HL-60/S4 treated with phorbol 12-myristate 13-acetate at 8.2 ng/mL for 4 days and 3 days (cell line): ENCODE results near the gene AATK.

Experiments used
- in situ Hi-C: fragments of 300-500 bp; cut with MboI; formaldehyde crosslinking; loops from 2 replicates; pipeline ENCODE4 v1.15.0; 2022; ENCODE audit warnings: low sequenced_read_pairs

AATK gene

DNA sequence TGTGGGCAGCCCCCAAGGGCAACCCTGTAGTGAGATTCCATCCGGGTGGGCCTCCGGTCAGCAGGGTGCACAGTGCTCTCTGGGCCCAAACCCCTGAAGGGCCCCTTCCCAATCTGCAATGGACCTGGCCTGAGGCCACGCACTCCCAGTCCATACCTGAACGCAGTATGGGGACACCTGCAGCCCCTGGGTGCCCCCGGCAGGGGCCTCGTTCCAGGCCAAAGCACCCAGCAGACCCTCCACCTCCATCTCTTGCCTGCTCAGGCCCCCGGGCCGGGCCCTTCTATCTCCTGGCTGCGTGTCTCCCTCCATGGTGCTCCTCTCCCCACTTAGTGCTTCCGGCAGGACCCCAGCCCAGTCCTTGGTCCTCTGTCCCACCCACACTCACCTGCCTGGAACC lies 17.3 kb upstream of the AATK start:
- in situ Hi-C loops: no loop called here

DNA sequence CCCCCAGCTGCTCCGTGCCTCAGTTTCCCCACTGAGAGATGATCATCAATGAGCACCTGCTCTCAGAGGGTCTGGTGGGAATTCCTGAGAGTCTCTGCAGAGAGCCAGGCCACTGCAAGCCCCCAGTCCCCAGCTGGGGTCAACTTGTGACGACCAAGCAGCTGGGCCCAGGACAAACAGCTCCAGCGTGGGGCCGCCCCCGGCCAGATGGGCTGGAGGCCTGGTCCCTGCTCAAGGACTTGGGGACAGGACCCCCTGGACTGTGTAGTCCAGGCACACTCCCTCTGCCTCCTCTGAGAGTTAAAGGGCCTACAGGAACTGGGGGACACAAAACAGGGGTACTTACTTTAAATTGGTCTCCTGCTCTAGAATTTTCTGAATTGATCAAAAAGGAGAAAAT lies 16.6 kb upstream of the AATK start:
- in situ Hi-C loops: no loop called here

DNA sequence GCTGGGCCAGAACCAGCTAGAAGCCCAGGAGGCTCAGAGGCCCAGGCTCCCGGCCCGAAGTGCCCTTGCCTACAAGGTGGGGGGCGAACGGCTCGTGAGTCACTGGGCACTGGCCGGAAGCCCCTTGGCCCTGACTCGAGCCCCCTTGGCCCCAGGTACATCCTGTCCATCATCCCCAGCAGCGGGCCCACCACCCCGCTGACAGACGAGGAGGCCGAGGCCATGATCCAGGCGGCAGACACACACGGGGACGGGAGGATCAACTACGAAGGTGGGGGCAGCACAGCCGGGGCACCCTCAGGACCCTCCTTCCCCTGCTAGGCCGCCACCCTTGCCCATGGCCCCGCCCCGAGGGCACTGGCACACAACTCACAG lies 15.8 kb upstream of the AATK start:
- in situ Hi-C loops: no loop called here

DNA sequence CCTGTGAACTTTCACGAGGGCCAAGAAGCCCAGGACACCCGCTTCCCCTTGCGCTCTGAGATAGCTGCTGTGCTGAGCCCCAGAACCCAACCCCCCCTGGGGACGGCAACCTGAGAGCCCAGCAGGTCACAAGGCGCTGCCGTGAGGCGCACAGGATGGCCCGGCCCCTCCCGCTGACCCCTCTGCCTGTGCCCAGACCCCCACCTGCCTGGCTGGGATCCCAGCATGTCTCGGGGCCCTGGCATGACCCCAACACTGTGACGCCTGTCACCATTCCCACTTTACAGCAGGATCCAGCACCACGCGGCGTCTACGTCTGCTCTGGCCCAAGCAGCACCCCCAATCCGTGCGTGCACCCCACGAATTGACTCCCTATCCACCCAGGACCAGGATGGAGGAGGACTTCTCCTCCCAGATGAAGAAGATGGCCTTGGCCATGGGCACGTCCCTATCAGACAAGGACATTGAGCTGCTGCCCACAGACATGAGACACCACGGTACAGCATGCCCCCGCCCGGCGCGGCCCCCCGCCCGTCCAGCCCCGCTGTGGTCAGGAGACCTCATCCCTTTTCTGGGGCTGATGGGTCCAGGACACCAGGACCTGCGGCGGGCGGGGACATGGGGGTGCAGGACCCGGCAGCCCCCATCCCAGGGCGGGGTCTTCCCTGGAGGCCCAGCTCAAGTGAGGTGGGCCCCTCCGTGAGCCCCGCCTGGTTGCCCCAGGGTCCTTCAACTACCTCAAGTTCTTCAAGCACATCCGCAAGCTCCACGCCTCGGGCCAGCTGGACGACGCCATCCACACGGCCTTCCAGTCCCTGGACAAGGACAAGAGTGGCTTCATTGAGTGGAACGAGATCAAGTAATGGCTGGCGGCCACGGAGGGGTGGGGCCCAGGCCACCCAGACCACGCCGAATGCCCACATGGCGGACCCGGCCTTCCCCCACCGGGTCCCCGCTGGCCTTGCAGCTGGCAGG lies 15.1 kb upstream of the AATK start:
- in situ Hi-C loops: no loop called here

DNA sequence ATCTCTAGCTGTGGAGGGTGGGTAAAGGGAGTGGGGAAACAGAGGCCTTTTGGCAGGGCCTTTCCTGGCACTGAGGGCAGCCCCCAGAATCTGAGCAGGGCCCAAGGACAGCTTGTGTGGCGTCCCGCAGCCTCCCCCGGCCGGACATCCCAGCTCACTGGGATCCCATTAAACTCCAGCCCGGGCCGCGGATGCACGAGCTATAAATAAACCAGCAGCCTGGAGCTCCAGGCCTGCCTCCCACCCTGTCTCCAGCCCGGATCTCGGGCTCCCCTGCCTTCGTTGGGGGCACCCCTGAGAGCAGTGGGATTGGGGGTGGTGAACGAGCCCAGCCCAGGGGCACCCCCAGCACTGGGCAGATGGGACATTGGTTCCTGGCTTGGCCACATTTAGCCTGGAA lies 13.8 kb upstream of the AATK start:
- in situ Hi-C loops: no loop called here

DNA sequence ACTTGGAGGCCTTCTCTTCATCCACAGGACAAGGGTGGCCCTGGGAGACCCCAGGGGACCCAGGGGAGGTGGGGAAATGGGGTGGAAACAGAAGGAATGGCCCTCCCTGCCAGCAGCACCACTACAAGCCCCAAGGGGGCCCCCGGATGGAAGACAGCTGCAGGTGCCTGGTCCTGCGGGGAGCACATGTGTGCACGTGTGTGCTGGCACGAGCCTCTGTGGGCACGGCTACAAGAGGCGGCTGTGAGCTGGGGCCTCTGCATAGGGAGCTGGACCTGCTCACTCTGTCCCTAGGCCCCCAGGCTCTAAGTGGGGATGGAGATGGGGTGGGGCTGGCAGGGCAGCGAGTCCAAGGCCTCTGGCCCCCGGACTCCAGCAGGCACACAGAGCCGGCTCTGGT lies 13.2 kb upstream of the AATK start:
- in situ Hi-C loops: no loop called here

DNA sequence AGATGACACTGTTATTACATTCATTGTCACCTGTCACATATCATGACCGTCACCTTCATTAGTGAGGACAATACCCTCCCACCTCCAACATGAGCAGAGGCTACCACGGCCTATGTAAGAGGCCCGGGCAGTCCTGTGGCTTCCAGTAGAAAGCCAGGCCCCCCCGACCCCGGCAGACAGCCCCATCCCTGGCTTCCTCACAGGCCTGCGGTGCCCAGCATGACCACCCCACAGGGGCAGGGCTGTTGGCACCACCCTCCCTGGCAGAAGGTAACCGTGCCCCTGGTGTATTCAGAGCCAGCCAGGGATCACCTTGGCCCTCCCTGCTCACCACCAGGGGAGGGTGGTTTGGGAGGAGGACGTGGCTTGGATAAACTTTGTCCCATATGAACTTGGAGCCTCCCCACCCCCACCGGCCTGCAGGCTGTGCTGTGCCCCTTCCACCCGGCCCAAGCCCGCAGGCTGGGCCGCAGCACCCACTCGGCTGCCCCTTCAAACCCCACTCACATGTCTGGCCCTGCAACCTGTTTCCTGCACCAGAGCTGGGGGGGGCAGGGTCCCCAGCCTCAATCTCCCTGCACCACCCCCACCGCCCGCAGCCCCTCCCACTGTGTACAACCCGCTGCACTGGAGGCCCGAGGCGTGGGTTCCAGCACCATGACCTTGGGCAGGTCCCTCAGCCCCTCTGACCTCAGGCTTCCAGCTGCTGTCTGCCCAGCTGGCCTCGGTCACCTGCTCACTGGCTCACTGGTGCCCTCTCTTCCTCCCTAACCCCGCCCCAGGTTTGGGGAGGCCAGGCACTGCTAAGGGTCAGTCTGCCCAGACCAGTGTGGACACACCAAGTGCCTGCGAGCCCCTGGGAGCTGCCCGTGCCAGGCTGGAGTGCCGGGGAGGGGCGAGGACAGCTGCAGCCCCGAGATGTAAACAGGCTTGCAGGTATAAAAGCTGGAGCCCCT lies 12.4 kb upstream of the AATK start:
- in situ Hi-C loops: no loop called here

DNA sequence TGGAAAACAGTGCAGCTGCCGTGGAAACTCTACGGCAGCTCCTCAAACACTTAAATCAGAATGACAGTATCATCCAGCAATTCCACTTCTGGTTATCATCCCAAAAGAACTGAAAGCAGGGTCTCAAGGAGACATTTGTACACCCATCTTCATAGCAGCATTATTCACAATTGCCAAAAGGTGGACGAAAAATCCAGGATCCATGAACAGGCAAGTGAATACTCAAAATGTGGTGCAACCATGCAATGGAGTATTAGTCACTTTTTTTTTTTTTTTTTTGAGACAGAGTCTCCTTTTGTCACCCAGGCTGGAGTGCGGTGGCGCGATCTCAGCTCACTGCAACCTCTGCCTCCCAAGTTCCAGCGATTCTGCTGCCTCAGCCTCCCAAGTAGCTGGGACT lies 10.6 kb upstream of the AATK start:
- in situ Hi-C loops: no loop called here

DNA sequence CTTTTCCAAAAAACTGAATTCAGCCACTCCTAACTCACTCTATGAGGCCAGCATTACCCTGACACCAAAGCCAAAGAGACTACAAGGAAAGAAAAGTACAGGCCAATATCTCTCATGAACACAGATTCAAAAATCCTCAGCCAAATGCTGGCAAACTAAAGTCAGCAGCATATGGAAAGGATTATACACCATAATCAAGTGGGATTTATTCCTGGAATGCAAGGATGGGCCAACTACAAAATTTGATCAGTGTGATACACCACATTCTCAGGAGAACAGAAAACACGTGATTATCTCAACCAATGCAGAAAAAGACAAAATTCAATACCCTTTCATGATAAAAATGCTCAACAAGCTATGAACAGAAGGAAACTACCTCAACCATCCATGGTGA lies 7.7 kb upstream of the AATK start:
- in situ Hi-C loops: no loop called here

DNA sequence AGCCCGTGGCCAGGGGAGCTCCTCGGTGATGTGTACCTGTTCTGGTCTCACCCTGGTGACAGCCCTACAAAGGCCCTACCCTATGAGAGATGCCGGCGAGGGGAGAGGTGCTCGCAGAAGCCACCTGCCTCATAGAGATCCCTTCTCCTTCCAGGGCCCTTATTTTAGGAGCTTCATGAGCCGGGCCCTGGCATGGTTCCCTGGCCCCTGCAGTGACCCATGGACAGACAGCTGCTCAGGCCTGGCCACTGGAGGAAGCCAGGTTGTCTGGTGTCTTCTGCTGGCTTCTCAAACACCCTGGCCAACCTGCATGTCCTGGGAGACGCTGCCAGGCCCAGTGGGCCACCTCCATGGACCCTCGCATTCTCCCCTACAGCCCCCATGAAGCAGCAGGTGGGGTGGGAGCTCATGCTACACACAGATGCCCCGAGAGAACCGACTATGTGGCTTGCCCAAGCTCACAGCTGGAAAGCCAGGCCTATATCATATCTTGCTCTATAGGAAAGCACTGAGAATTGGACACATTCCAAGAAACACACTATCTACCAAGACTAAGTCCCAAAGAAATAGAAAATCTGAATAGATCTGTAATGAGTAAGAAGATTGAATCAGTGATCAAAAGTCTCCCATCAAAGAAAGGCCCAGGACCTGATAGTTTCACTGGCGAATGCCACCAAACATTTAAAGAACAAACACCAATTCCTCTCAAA lies 7.2 kb upstream of the AATK start:
- in situ Hi-C loops: no loop called here

DNA sequence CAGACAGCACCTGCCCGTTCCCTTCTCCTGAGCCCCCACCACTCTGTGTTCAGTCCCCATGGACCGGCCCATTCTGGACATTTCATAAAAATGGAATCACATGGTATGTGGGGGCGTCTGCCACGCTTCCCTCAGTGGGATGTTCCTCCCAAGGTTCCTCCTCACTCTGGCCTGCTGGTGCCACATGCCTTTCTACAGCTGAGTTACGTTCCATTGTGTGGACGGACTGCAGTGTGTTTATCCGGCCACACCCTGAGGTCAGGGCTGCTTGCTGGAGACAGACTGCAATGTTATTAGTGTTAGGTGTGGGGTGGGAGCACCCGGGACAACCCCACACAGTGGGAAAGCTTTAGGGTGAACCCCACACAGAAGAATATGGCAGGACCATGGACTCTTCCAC lies 5.9 kb upstream of the AATK start:
- in situ Hi-C loops: no loop called here

DNA sequence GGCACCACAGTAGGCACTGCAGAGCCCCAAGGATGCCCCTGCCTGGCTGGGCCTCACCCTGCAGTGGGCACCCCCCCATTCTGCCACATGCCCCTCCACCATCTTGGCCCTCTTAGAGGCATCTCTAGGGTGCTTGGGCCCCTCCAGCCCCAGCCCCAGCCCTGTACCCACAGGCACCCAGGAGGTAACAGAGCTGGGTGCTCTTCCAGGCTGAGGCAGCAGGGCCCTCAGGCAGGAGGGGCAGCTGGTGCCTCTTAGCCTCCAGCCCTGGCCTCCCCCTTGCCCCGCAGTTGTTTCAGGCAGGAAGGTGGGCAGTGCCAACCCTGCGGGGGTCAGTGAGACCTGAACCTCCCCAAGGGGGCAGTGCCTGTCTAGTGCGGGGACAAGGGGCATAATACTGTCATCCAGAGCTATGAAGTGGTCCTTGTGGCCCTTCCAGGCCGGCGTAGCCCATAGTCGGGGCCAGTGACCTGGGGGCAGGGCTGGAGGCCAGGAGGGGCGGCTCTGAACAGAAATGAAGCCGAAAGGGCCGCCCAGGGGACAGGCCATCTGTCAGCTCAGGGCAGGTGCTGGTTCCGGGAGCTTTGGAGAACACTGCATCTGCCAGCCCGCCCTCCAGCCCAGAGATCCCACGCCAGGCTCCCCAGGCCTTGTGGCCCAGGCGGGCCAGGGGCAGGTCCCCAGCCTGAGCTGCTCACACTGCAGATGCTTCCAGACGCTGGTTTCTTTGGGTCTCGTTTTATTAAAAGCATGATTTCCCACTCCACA lies 4.9 kb upstream of the AATK start:
- in situ Hi-C loops: no loop called here

DNA sequence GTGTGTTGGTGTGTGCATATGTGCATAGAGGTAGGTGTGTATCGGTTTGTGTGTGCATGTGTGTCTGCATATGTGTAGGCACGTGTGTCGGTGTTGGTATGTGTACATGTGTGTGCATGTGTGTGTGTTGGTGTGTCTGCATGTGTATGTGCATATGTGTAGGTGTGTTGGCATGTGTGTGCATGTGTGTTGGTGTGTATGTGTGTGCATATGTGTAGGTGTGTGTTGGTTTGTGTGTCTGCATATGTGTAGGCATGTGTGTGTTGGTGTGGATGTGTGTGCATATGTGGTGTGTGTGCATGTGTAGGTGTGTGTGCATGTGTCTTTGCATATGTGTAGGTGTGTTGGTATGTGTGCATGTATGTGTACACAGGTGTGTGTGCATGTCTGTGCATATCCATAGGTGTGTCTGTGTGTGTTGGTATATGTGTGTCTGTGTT lies 3.9 kb upstream of the AATK start:
- in situ Hi-C loops: no loop called here

DNA sequence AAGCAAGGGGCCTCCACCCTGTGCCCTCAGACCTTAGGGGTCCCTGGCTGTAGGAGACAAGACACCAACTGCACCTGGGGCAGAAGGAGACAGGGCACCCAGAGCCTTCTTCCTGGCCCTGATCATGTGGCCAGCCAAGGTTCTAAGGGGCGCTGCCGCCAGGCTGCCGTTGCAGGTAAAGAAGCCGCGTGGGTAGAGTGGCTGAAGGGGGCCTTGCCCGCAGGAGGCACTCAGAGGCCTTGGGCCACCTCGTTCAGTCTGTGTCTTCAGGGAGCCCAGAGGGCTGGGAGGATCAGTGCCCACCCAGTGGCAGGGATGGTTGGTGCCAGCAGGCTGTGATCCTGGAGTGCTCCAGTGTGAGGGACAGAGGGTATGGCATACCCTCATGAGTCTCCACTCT lies 1.6 kb upstream of the AATK start:
- in situ Hi-C loops: no loop called here

DNA sequence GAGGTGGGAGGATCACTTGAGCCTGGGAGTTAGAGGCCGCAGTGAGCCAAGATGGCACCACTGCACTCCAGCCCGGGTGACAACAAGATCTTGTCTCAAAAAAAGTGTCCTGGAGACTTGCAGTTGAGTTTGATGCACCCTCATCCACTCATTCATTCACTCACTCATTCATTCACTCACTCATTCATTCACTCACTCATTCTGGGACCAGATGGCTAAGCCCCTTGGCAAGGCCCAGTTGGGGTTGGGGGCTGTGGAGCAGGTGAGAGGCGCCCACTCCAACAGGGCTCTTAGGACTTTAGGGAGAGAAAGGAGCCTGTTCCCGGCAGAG lies 1.1 kb upstream of the AATK start:
- in situ Hi-C loops: no loop called here

DNA sequence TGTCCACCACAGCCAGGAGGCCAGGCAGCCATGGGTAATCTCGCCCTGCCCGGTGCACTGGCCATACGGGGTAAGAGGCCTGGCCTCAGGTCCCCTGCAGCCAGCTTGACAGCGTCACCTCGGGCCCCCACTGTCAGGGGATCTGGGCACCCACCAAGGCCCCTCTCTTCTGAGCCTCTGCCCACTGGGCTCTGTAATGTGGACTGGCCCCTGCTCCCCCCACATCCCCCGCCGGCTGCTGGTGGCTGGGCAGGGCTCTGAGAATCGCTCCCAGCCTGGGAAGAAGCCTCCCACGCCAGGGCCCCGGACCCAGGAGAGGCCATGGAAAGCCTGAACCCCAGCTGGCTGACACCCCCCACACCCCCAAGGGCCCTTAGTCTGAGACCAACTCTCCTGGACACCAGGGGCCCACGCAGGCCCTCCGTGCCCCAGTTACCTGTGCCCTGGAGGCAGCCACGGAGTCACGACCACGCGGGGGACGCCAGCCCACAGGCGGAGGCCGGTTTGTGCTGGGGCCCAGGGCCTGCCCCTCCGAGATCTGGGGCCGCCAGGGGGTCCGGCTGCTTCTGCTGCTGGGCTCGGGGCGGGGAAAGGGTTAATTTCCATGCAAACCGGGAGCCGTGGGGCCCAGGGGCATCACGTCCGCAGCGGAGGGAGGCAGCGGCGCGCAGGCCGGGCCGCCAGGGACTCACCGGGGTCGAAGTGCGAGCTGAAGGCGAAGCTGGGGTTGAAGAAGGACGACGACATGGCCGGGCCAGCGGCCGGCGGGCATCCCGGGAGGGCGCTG lies 582 bp downstream of the AATK start, which contains the start of gene PVALEF:
PVALEF (plus strand) TSS at position 262 of the 787 bp plus-strand sequence. CDS start 15,720 bp downstream, outside the sequence.
- in situ Hi-C loops: no loop called here

DNA sequence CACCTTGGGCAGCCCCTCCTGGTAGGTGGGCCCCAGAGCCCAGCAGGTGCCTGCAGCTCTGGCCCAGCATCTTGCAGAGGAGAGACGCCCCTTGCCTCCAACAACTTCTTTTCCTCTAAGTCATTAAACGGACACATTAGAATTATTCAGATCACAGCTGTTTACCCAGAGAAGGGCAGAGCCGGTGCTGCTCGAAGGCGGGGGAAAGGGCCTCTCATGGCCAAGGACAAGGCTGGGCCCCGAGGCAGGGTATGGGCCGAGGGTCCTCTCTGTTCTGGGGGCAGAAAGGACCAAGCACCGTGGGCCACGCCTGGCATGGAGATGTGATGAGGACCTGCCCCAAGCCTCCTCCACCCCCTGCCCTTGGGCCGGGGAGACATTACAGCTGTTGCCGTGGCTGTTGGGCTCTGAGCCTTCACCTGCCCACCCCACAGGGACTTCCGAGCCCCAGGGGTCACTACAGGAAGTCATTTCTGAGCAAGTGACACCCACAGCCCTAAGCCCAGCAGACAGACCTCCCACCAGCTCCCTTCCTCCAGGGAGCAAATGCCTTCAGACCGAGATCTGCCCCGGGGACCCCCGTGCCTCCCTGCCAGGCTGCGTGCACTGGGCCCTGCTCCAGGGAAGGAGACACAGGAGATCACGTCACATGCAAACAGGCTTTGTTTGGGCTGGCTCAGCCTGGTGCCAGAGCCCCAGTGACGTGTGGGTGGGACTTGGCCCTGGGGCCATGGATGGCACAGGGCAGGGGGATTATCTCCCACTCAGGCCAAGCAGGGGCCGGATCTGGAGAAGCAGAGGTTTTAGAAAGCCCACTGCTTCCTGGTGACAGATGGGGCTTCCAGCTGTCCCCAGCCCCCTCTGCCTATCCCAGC lies 1.4 kb downstream of the AATK start:
- in situ Hi-C loops: no loop called here

DNA sequence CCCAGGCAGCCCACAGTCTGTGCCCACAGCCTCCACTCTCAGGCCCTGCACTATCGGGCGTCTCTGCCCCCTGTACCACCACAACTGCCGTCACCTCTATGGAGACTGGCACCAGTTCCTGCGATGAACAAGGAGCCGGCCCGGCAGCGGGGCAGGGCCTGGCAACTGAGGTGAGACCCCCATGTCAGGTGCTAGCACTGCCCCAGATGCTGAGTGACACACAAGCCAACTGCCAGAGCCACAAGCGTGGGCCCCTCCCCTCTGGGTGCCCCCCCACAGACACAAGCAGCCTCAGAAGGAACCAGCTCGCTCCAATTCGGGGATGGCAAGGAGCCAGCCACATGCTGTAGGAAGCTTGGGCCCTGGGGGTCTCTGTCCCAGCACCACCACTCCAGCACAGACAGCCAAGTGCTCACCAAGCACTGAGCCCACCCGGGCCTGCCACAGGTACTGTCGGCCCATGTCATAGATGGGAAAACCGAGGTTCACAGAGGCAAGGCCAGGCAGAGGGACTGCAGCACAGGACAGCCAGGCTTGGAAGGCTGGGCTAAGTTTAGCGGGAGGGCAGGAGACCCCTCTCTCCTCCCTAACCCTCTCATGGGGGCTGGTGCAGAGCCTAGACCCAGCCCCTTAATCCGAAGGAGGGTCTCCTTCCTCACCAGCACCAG lies 2.2 kb downstream of the AATK start:
- in situ Hi-C loops: no loop called here
